Choroid plexus epithelial cell (primary cell): ENCODE measurements around the gene ZBTB4.

ENCODE experiments used
- DNase-seq: peaks from one replicate; pipeline ENCODE4 v3.0.0-alpha.2; 2010; ENCODE audit warnings: low read depth
- H3K4me3 ChIP-seq: 2 replicates; pipeline ENCODE4 v1.5.1; 2011; ENCODE audit warnings: low read depth, mild to moderate bottlenecking, control low read depth, low read length, moderate library complexity
- CTCF ChIP-seq: conservative IDR thresholded peaks from 2 replicates; pipeline ENCODE4 v1.5.1; 2011; ENCODE audit warnings: low read depth, mild to moderate bottlenecking, control low read depth, inconsistent platforms, low read length, moderate library complexity

Gene ZBTB4

GRCh38 chr17:7417056-7417655, 62.3 kb downstream of the ZBTB4 start:
- H3K4me3 ChIP-seq, result no peak overlapping the region
- DNase-seq, result no peak
- no peak for TF ChIP-seq CTCF

GRCh38 chr17:7416323-7416722, 63.1 kb downstream of the ZBTB4 start:
- H3K4me3 ChIP-seq, result no peak overlapping the region
- TF ChIP-seq CTCF, result peak; percentile 26
- peak; percentile 12 for DNase-seq

GRCh38 chr17:7415784-7416183, 63.6 kb downstream of the ZBTB4 start:
- H3K4me3 ChIP-seq, result no peak overlapping the region
- no peak for DNase-seq
- TF ChIP-seq CTCF, result no peak

GRCh38 chr17:7414837-7415236, 64.6 kb downstream of the ZBTB4 start:
- TF ChIP-seq CTCF, result no peak
- no peak overlapping the region for H3K4me3 ChIP-seq
- no peak for DNase-seq

GRCh38 chr17:7413346-7413985, 66.0 kb downstream of the ZBTB4 start:
- no peak for TF ChIP-seq CTCF
- peak; percentile 42 for DNase-seq
- H3K4me3 ChIP-seq, result no peak overlapping the region

GRCh38 chr17:7411427-7411750, 68.0 kb downstream of the ZBTB4 start:
- DNase-seq, result no peak
- no peak for TF ChIP-seq CTCF
- H3K4me3 ChIP-seq, result no peak overlapping the region
